Measurements from ENCODE around the gene CYP4A22.
"Not testable (repeated sequence)": the region's sequence is repeated elsewhere in the genome, so short reads cannot be mapped to it uniquely, and the experiment has no call there.

Gene CYP4A22

GRCh38 chr1:47182676-47183235 is 45.5 kb downstream of the CYP4A22 start:
- H3K27ac ChIP-seq, result no peak overlapping the region
- DNase-seq (ENCODE audit: low read depth, low spot score), result no peak

- no peak for DNase-seq (ENCODE audit: low read depth, low spot score)
- no peak overlapping the region for H3K27ac ChIP-seq
These were observed 46.3 kb downstream of the CYP4A22 start for GRCh38 chr1:47183308-47184089.

- no peak overlapping the region for H3K27ac ChIP-seq
- DNase-seq (ENCODE audit: low read depth, low spot score), result no peak
These were observed 47.0 kb downstream of the CYP4A22 start for GRCh38 chr1:47184090-47184821.

- H3K27ac ChIP-seq, result no peak overlapping the region
- DNase-seq (ENCODE audit: low read depth, low spot score), result no peak
These were observed 47.8 kb downstream of the CYP4A22 start for GRCh38 chr1:47184822-47185677.

GRCh38 chr1:47186267-47187185 is 49.3 kb downstream of the CYP4A22 start:
- H3K27ac ChIP-seq, result no peak overlapping the region
- DNase-seq (ENCODE audit: low read depth, low spot score), result no peak

- no peak overlapping the region for H3K27ac ChIP-seq
- DNase-seq (ENCODE audit: low read depth, low spot score), result no peak
These were observed 50.1 kb downstream of the CYP4A22 start for GRCh38 chr1:47187231-47187925.

- no peak overlapping the region for H3K27ac ChIP-seq
- DNase-seq (ENCODE audit: low read depth, low spot score), result no peak
These were observed 50.6 kb downstream of the CYP4A22 start for GRCh38 chr1:47187926-47188250.

- peak overlapping the region; percentile 81 for H3K27ac ChIP-seq
- no peak for DNase-seq (ENCODE audit: low read depth, low spot score)
These were observed 51.8 kb downstream of the CYP4A22 start for GRCh38 chr1:47188791-47189785.

GRCh38 chr1:47189844-47190508 is 52.7 kb downstream of the CYP4A22 start, which contains the start of gene PDZK1IP1:
PDZK1IP1 (minus strand) TSS chr1:47190036; CDS start chr1:47189932, 104 bp downstream.
- DNase-seq (ENCODE audit: low read depth, low spot score), result peak; percentile 72
- H3K27ac ChIP-seq, result peak within 1 kb of the TSS; percentile 81

- H3K27ac ChIP-seq, result peak overlapping the region; percentile 81
- DNase-seq (ENCODE audit: low read depth, low spot score), result no peak
These were observed 53.2 kb downstream of the CYP4A22 start for GRCh38 chr1:47190509-47190855.

- peak overlapping the region; percentile 81 for H3K27ac ChIP-seq
- no peak for DNase-seq (ENCODE audit: low read depth, low spot score)
These were observed 53.6 kb downstream of the CYP4A22 start for GRCh38 chr1:47190857-47191256.

- H3K27ac ChIP-seq, result peak overlapping the region; percentile 81
- DNase-seq (ENCODE audit: low read depth, low spot score), result no peak
These were observed 54.8 kb downstream of the CYP4A22 start for GRCh38 chr1:47191940-47192457.

- DNase-seq (ENCODE audit: low read depth, low spot score), result no peak
- H3K27ac ChIP-seq, result peak overlapping the region; percentile 81
These were observed 55.5 kb downstream of the CYP4A22 start for GRCh38 chr1:47192458-47193384.

- not testable (repeated sequence) for DNase-seq (ENCODE audit: low read depth, low spot score)
These were observed 56.3 kb downstream of the CYP4A22 start for GRCh38 chr1:47193496-47193895.

GRCh38 chr1:47194311-47194710 is 57.1 kb downstream of the CYP4A22 start:
- no peak overlapping the region for H3K27ac ChIP-seq
- DNase-seq (ENCODE audit: low read depth, low spot score), result no peak

More at GRCh38 chr1:47193496-47193895, 56.3 kb downstream of the CYP4A22 start:
- H3K27ac ChIP-seq, result not testable (repeated sequence)

GRCh38 chr1:47195981-47196380 is 58.7 kb downstream of the CYP4A22 start:
- DNase-seq (ENCODE audit: low read depth, low spot score); H3K27ac ChIP-seq: not testable (repeated sequence)
